Stimulated activated CD4-positive, alpha-beta T cell treated with anti-CD3 and anti-CD28 coated beads, Interleukin-12 subunit alpha, Interleukin-12 subunit beta, amount 100 ng/mL, for 4 hours (primary cell): ENCODE data around the gene HTR2B.
"Not testable (repeated sequence)": the region's sequence is repeated elsewhere in the genome, so short reads cannot be mapped to it uniquely, and the experiment has no call there.

Experiments used
- DNase-seq: peaks from one replicate; pipeline ENCODE4 v3.0.0-alpha.2; 2020

HTR2B gene

DNA sequence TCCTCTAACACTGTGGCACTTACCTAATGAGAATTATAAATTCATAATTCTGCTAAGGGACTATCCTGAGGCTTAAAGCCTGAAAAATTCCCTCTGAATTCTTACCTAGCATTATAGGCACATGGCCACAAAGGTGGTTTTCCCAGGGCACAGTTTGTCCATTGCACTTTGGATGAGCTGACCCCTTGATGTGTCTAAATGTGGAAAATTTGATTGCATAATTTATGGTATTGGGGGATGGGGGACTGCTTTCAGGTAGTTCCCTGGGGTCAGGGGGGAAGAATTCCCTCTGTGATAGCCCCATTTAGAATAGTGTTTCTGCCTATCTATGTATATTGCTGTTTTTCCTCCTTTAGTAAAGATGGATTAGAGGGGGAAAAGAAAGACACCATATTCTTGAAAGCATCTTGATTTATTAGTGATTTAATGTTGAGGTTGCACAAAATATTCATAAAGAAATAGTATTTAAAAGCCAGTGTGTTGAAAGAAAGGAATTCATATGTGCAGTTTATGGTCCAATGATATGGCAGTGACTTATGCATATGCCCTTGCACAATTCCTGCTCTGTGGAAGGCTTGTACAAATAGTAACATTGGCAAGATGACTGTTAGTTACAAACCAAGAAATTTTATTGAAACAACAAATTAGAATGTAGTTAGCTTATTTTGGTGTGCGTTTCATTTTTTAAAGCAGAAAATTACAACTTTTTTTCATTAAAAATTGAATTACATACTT, 8.7 kb upstream of the HTR2B start:
- DNase-seq, result no peak

DNA sequence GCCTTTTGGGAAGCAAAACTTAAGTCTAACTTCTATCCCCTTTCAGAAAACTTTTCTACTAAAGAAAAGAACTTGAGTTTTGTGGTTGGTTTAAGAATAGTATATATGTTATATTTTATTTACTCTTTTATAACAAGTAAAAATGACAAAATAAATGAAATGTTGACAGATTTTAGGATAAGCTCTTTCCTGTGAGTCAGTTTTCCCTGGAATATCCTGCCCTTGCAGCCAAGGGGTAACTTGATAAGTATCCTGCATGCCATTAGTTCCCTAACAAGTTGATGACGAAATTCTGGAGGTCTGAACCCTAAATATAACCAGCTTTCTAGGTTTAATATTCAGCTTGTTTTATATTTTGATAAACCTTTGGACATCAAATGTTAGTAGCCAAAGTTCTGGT, 7.3 kb upstream of the HTR2B start:
- no peak for DNase-seq

DNA sequence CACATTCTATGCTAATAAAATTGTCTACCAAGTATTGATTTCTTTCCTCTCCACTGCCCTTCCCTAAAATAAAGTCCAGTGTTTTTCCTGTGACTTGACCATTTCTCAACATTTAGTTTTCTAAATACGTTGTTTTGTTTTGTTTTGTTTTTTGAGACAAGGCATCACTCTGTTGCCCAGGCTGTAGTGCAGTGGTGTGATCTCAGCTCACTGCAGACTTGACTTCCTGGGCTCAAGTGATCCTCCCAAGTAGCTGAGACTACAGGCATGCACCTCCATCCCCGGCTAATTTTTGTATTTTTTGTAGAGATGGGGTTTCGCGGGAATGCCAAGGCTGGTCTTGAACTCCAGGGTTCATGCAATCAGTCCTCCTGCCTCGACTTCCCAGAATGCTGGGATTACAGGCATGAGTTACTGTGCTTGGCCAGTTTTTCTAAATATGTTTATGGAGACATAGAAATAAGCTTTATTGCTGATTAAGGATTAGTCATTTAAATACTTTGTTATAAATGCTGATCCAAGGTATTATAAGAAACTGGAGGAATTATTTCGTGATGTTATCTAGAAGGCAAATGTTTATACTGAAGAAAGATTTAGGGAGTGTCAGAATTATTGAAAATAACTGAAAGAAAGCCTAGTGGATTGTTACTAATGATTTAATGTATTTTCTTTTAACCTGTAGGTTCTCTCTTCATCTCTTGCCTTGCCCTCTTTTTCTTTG, 5.7 kb upstream of the HTR2B start:
- DNase-seq, result no peak

DNA sequence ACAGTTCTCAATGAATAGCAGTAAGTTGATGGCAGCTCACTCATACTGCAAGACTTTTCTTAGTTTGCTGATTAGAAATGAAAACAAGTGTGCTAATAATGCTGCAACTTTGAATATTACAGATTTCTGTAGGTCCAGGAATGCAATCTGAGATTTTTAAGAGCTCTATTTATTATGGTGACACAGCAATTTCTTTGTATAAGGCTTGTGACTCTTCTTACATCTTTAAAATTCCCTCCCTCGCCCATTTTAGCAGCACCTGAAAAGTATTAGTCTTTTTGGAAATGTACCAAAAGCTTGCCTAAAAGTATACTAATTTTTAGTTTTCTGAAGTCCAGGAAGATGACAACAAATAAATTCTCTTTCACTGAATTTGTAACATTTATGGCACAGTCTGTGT, 4.4 kb upstream of the HTR2B start:
- no peak for DNase-seq

DNA sequence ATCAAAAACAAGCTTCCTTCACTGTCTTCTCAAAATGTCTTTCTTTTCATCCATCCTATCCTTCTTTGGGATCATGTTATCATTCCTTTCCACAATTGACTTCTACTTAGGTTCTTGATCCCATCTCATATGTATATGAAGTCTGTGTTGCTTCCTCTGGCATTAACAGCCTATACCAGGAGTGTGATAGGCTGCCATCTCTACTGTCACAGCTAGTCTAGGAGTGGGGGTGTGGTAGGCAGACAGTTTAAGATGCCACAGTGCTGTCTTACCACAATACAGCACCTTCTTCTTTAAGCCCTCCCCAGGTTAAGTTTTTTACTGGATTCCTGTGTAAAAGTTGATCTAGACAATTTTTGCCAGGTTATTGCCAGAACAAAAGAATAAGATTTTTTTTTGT, 3.7 kb upstream of the HTR2B start:
- DNase-seq, result no peak

DNA sequence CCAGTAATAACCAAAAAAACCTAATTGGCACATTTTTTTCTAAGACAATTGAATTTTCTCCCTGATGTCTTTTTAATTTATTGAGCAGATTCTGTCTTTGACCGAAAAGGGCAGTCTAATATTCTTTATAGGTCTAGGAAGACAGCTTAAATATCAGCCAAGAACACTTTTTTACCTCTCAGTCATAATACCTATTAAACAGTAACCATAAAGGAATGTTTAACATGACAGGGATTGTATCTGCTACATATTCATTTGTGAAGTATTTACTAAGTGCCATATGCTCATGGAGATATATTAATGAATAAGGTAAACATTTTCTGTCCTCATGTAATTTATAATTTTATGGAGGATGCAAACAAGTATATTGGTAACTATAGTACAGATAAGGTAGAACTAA, 3.1 kb upstream of the HTR2B start:
- DNase-seq, result no peak

DNA sequence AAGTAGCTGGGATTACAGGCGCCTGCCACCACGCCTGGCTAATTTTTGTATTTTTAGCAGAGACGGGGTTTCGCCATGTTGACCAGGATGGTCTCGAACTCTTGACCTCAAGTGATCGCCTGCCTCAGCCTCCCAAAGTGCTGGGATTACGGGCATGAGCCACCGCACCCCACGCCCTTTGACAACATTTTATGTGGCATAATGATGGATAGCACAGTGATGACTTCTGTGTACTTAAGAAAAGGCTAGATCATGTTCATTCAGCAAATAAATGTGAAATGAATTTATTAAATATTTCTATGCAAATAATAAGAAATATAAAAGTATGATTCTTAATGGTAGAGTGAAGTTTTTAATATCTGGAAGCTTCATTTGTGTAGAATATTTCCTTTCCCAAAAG, 2.6 kb upstream of the HTR2B start:
- DNase-seq, result no peak

DNA sequence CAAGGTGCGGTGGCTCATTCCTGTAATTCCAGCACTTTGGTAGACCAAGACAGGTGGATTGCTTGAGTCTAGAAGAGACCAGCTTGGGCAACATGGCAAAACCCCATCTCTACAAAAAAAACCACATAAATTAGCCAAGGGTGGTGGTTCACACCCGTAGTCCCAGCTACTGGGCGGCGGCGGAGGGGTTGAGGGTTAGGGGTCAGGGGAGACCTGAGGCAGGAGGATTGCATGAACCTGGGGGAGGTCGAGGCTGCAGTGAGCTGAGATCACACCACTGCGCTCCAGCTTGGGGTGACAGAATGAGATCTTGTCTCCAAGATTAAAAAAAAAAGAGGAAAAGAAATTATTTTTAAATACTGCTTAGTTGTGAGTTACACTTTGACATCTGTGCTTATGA, 1.3 kb upstream of the HTR2B start:
- DNase-seq, result no peak

DNA sequence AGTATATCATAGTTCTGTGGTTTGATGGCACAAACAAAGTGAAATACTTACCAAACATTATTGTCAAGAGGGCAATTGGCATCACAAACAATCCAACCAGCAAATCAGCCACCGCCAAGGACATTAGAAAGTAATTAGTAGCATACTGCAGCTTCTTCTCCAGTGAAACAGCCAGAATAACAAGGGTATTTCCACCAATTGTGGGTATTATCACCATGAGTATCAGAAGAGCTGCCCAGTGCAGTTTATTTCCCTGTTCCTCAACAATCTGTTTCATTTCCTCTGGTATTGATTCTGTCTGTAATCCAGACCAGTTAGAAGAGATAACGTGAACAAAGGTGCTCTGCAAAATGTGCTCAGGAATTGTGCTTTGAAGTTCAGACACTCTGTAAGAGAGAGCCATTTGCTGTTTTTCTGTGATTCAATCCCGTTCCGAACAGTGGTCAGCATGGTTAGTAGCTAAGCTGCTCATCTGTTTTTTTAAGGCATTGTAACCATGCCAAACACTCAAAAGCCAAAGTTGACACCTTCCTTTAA, 1.4 kb downstream of the HTR2B start:
- DNase-seq, result no peak

DNA sequence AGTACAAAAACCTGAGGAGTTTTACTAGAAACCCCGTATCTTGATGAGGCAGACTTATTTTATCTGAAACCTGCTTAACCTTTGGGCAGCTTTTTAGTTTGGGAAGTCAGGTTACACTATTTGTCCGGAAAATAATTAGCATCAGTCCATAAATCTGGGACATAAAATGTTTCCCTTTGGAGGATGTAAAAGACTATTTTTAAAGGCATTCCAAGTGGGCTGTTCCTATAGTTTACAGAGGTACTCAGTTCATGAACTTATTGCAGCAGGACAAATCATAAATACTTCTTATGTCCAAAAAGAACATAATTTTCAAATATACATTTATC, 6.3 kb downstream of the HTR2B start:
- no peak for DNase-seq

DNA sequence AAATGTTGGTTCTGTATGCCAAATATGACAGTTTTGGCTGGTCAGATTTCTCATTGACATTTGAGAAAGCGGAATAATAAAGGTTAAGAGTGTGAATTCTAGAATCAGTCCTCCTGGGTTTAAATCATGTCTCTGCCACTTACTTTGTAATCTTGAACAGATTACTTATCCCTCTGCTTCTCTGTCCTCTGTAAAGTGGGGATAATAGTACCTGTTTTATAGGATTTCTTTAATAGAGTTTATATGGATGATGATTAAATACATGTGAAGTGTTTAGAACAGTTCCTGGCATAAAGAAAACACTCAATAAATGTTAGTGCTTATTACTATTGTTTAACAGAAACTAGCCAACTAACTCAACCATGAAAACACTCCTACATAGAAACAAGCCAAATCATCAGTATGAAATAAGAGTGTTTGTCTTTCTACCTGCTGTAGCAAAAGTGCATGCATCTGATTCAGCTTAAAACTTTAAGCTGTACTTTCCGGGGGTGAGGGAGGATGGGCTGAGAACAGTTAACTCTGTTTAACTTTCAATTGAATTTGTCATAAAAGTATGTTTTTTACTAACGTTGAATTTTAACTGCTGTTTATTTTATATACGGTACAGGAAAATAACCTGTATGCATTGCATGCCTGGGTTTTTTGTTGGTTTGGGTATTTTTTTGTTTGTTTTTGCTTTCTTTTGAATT, 6.8 kb downstream of the HTR2B start:
- no peak for DNase-seq

DNA sequence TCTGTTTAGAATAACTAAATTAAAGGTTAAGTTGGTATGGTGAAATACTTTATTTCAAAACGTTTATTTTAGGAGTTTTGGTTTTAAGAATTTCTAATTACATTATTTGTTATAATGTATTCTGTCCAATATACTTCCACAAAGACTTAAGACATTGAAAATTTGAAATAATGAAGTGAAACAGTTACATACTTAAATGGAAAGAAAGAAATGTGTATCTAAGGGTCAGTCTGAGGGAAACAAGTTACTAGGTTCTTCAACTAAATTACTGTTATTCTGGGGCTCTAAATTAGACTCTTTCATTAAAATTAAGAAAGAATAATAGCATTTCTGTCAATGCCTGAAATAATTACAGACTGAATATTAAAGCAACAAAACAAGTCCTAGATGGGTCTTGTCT, 7.7 kb downstream of the HTR2B start:
- DNase-seq, result no peak

DNA sequence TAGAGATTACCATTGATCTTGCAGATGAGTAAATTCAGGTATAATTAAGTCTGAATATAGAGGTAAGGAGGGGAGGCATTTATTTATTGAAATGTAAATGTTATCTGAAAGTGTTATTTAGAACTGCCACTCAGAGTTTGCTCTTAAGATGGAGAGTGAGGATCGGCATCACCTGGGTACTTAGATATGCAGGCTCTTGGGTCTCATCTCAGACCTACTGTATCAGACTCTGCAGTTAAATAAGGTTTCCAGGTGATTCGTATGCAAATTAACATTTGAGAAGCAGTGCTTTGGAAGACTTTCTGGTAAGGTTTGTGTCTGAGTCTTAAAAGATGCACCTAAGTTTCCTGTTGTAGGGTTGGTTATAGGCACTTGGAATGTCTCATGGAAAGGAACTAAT, 9.2 kb downstream of the HTR2B start:
- DNase-seq, result no peak

DNA sequence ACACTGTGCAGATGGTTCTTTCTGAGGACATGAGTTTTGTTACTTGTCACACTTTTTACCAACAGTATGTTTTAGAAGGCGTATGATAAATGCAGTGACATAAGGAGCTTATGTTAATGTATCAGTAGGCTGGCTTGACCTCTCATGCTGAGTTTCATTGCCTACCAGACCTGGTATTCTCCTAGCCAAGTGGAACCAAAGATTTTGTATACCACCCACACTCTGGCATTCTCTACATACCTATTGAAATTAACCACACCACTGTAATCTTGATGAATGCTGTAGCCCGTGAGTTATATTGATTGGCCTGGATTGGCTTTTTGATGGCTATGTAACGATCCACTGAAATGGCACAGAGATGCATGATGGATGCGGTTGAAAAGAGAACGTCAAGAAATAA, 11.4 kb downstream of the HTR2B start:
- no peak for DNase-seq

DNA sequence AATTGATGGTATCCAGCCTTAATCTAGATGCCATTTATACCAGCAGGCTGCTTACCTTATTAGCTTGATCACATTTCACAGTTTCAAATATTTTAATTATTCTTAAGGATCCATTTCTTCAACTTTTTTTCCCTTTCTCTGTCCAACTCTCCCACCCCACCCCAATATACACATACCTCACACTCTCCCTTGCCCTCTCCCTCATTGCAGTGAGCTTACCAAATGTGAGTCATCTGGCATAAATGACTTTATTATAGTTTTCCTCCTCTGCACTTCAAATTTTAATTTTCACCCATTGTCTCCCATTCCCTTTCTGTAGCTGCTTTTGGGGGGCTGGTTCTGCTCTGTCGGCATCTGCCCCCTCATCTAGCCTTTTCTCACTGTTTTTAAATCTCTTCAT, 12.9 kb downstream of the HTR2B start:
- no peak for DNase-seq

DNA sequence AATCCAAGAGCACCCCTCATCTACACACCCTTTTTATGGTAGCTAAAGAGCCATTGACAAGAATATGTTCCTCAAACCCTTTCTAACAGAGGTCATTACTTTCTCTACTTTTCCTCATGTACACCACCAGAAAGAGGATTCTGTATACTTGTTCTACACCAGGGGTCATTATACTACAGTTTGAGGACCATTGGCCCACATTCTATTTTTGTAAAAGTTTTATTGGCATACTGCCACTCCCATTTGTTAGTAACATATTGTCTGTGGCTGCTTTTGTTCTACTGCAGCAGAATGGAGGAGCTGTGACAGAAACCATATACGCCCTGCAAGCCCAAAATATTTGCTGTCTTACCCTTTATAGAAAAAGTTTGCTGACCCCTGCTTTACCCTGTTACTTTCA, 14.3 kb downstream of the HTR2B start:
- DNase-seq, result no peak

DNA sequence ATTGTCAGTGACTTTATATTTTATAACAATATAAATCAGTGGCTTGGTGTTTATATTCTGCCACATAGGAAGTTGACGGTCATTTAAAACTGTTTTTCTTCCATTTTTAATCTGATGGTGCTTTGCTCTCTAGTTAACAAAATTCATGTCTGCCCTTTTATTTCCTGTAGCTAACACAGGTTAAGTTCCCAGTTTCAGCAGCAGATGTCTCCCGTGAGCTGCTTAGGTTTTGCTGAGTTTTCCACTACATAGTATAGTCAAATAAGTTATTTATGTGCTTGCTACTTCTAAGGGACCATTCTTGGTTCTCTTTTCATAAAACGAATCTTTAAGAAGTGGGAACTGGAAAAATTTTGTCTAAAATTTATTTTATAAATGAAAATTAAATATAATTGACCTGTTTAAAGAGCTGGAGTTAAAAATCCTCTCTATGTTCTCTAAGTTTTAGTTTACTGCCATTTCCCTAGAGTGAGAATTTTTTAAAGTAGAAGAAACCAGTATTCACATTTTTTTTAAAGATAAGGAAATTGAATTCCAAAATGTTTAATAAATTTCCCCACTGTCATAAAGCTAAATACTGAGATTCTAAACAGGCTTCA, 20.6 kb downstream of the HTR2B start:
- peak; percentile 36 for DNase-seq

DNA sequence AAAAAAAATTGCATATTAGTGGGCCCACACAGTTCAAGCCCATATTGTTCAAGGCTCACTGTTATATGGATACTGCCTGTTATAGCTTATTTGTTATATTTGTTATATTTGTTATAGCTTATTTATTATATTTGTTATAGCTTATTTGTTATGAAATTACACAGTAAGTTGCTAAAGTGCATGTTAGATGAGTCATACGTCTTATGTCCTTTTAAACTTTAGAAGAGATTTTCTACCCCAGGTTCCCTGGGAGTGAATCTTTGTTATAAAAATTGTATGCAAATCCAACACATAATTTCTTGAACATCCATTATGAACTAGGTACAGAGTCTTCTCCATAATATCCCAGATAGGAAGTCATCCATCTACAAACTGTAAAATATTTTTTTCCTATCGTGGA, 22.1 kb downstream of the HTR2B start:
- no peak for DNase-seq

DNA sequence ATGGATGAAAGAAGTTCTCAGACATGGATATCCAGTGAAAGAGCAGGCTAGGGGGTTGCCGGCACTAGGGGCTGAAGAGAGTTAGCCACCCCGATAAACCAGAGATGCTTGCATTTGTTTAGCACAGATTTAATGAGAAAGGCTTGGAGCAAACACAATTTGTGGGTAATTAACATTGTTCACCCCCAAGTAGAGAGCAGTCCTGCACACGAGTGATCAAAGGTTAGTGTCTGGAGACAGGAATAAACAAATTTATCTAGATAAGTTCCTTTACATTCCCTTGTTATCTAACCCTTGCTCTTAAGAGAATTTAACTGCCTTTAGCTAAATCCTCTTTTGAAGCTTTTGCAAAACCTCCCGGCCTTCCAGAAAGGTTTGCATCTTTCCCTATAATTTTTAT, 23.9 kb downstream of the HTR2B start:
- no peak for DNase-seq

DNA sequence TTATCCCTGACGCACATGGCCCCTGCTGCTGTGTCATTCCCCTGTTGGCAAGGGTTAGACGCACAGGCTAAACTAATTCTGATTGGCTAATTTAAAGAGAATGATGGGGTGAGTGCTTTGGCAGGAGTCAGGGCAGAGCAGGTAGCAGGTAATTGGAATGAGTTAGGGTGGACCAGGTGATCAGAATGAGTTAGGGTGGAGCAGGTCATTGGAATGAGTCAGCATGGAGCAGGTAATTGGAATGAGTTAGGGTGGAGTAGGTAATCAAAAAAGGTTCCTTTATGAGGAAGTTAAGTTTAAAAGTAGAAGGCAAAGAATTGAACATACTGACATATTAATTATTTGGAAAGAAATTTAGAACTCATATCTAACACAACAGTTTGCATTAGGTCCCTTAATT, 24.5 kb downstream of the HTR2B start:
- DNase-seq, result not testable (repeated sequence)

DNA sequence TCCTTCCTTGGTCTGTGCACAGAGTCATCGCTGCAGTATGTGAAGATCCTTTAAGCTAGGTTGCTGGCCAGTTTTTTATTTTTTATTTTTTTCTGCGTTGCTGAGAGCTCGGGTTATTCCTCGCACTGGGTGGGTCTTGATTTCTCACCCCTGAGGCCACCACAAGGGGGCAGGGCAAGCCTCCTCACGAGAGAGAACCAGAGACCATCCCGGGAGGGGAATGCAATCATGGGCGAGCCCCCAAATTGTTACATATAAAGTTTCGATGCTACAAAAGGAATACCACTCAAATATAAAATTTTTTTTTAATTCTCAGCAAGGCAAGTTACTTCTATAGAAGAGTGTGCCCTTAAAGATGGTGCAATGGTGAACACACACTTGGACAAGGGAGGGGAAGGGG, 24.9 kb downstream of the HTR2B start:
- no peak for DNase-seq

DNA sequence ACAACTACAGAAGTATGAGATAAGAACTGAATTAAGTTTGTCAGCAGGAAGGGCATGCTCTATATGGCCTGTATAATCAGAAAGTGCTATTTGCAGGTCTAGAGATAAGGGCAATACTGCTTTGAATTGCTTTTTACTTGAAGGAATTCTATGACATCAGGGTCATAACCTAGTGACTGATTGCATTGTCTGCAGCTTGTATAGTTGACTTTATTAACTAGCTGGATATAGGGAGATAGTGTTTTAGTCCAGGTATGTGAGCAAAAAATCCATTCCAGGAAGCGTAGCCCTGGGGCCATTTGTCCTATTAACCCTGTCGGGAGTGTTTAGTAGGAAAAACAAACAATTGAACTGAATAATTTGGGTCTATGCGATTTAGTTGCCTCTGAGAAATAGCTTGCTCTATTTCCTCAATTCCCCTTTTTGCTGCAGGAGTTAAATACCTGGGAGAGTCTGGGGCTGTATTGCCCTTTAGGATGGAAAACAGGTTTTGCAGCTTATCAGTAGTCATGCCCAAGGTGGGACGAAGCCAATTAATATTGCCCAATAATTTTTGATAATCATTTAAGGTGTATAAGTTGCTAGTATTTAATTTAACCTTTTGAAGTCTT, 30.0 kb downstream of the HTR2B start:
- DNase-seq, result no peak

DNA sequence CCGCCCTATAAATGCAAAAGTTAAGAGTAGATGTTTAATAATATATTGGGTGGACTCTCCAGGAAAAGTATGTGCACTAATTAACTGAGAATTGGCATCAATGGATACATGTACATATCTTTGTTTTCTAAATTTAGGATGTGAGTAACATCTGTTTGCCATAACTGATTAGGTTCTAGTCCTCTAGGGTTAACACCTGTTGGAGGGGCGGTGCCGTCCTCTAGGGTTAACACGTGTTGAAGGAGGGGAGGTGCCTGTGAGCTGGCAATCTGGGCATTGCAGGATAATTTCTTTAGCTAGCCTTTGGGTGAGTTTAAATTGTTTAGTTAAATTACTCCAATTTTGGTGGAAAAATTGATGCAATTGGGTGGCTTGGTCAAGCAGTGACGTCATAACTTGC, 30.9 kb downstream of the HTR2B start:
- no peak for DNase-seq
